Esophagus squamous epithelium (tissue), 4 donors: ENCODE data around the gene SNX27.

Experiments
- CTCF ChIP-seq, 6 experiments: fragments of 450-650 bp in 4 of 6; fragments of 200-600 bp in 2 of 6; sonication (generic) in 2 of 6; IDR thresholded peaks; one replicate each; pipeline ENCODE4 v1.5.1; 2016 to 2019; ENCODE audit warnings: antibody characterized with exemption in 6 of 6, mild to moderate bottlenecking in 4 of 6, moderate library complexity in 4 of 6
- POLR2A ChIP-seq, 4 donors: fragments of 450-650 bp; IDR thresholded peaks; one replicate each; pipeline ENCODE4 v1.6.1; 2017; ENCODE audit warnings: antibody characterized with exemption in 4 of 4, mild to moderate bottlenecking in 4 of 4, moderate library complexity in 3 of 4

- TF ChIP-seq CTCF (IDR thresholded peaks at IDR 0.05) = no peak
- TF ChIP-seq POLR2A (IDR thresholded peaks at IDR 0.05) = no peak
Observed at GRCh38 chr1:151692226-151692625, 80.4 kb downstream of the SNX27 start.
